Calu3 (cell line): ENCODE measurements around the gene DGKG. TPM values are rescaled to one million over a fixed set of nuclear protein-coding genes. Genes with fewer than 3 reads are reported as not detected.

Experiments
- BruUV-seq: library from RNA; stranded (reverse); fragments of 400-500 nt; replicated peaks from 2 replicates; lab custom pipeline; 2021; lab: Mats Ljungman, UMichigan
- CTCF ChIA-PET: fragments of 300-600 bp; sonication (Branson Sonifier 250); formaldehyde crosslinking; loops from one replicate; lab custom pipeline; 2022; ENCODE audit warnings: antibody characterized with exemption; lab: Charles Lee
- DNase-seq: peaks from one replicate; pipeline ENCODE4 v3.0.0; 2022
- H3K27ac Mint-ChIP-seq: one replicate; pipeline ENCODE4 v1.8.0; 2022; ENCODE audit warnings: mixed read lengths; ENCODE audit not compliant: unreplicated experiment
- H3K27me3 Mint-ChIP-seq: one replicate; pipeline ENCODE4 v1.8.0; 2022; ENCODE audit warnings: mixed read lengths; ENCODE audit not compliant: unreplicated experiment
- H3K36me3 Mint-ChIP-seq: one replicate; pipeline ENCODE4 v1.8.0; 2022; ENCODE audit warnings: mild to moderate bottlenecking, moderate library complexity, mixed read lengths; ENCODE audit not compliant: insufficient read depth, unreplicated experiment
- H3K4me1 Mint-ChIP-seq: one replicate; pipeline ENCODE4 v1.8.0; 2022; ENCODE audit warnings: mild to moderate bottlenecking, low read depth, mixed read lengths; ENCODE audit not compliant: unreplicated experiment
- H3K4me3 Mint-ChIP-seq: one replicate; pipeline ENCODE4 v1.8.0; 2022; ENCODE audit warnings: mild to moderate bottlenecking, low read depth, moderate library complexity, mixed read lengths; ENCODE audit not compliant: unreplicated experiment
- H3K9me3 Mint-ChIP-seq: one replicate; pipeline ENCODE4 v1.8.0; 2022; ENCODE audit warnings: low read depth, mixed read lengths; ENCODE audit not compliant: unreplicated experiment
- CTCF ChIP-seq: fragments of 200-600 bp; IDR thresholded peaks from one replicate; pipeline ENCODE4 v1.8.0; 2022; ENCODE audit warnings: antibody characterized with exemption; ENCODE audit not compliant: unreplicated experiment
- intact Hi-C: fragments of 100-400 bp; cut with micrococcal nuclease; formaldehyde crosslinking; loops from one replicate; pipeline ENCODE4 v1.10.0; 2022; ENCODE audit not compliant: unreplicated experiment
- total RNA-seq: library from RNA; stranded (reverse); gene quantifications from 2 replicates; pipeline ENCODE4 v1.2.3, GENCODE V29; 2022

Gene DGKG
- total RNA-seq, 1 experiment from 2014 or later = 5.7 TPM

- H3K4me1 Mint-ChIP-seq = no peaks in the 10 kb centered on the region
- CTCF ChIA-PET = interaction anchor here (0.5 kb wide), 1 partner anchor 427 kb away, joined by 3 read pairs; no protein-coding TSS in a partner anchor
- peaks cover 76% of the 10 kb centered on the region for H3K27me3 Mint-ChIP-seq
- BruUV-seq = no TSS peak
- H3K27ac Mint-ChIP-seq = no peak overlapping the region
- H3K4me3 Mint-ChIP-seq = no peak overlapping the region
- intact Hi-C loops = no loop called here
- no peaks in the 10 kb centered on the region for H3K36me3 Mint-ChIP-seq
- DNase-seq = no peak
- no peaks in the 10 kb centered on the region for H3K9me3 Mint-ChIP-seq
- no peak for TF ChIP-seq CTCF
Observed at GRCh38 chr3:186401556-186401955, 39.5 kb upstream of the DGKG start.

GRCh38 chr3:186400662-186401061 lies 38.6 kb upstream of the DGKG start:
- no peak for DNase-seq
- Mint-ChIP-seq H3K4me3 (no peak overlapping the region), H3K36me3 (no peaks in the 10 kb centered on the region), H3K27ac (no peak overlapping the region), H3K4me1 (no peaks in the 10 kb centered on the region), H3K9me3 (no peaks in the 10 kb centered on the region), H3K27me3 (peaks cover 75% of the 10 kb centered on the region)
- BruUV-seq = no TSS peak
- intact Hi-C loops = no loop called here
- TF ChIP-seq CTCF = no peak
- CTCF ChIA-PET = no interaction called here

- no peak for TF ChIP-seq CTCF
- no peak overlapping the region for H3K27ac Mint-ChIP-seq
- no peak for DNase-seq
- peaks cover 78% of the 10 kb centered on the region for H3K27me3 Mint-ChIP-seq
- no peaks in the 10 kb centered on the region for H3K9me3 Mint-ChIP-seq
- BruUV-seq = no TSS peak
- H3K36me3 Mint-ChIP-seq = no peaks in the 10 kb centered on the region
- intact Hi-C loops = no loop called here
- no peaks in the 10 kb centered on the region for H3K4me1 Mint-ChIP-seq
- CTCF ChIA-PET = no interaction called here
- H3K4me3 Mint-ChIP-seq = no peak overlapping the region
Observed at GRCh38 chr3:186400026-186400425, 38.0 kb upstream of the DGKG start.

- DNase-seq = no peak
- Mint-ChIP-seq H3K9me3 (peaks cover 3% of the 10 kb centered on the region), H3K36me3 (no peaks in the 10 kb centered on the region), H3K4me3 (no peak overlapping the region), H3K27ac (no peak overlapping the region), H3K27me3 (peaks cover 96% of the 10 kb centered on the region), H3K4me1 (no peaks in the 10 kb centered on the region)
- intact Hi-C loops = no loop called here
- TF ChIP-seq CTCF = no peak
- no TSS peak for BruUV-seq
- CTCF ChIA-PET = no interaction called here
Observed at GRCh38 chr3:186394566-186395217, 32.7 kb upstream of the DGKG start.
